ENCODE data around the gene INO80. TPM values are rescaled to one million over a fixed set of nuclear protein-coding genes. Genes with fewer than 3 reads are reported as not detected.
"Not testable (repeated sequence)": the region's sequence is repeated elsewhere in the genome, so short reads cannot be mapped to it uniquely, and the experiment has no call there.

The INO80 gene
- total RNA-seq, 2 experiments from 2014 or later: 18.9 to 22.2 TPM

GRCh38 chr15:40958146-40958545 is 157.9 kb downstream of the INO80 start:
- ATAC-seq (ENCODE audit: low read depth) (no peak), DNase-seq (no peak)
- no peak overlapping the region for H3K27ac Mint-ChIP-seq
- no peak overlapping the region for H3K4me3 Mint-ChIP-seq
- H3K4me1 Mint-ChIP-seq: peaks cover 22% of the 10 kb centered on the region
- no peaks in the 10 kb centered on the region for H3K27me3 Mint-ChIP-seq
- H3K9me3 Mint-ChIP-seq: no peaks in the 10 kb centered on the region
- POLR2A ChIA-PET: interaction anchor here (1.1 kb wide), 1 partner anchor 9 kb away, joined by 5 read pairs; no protein-coding TSS in a partner anchor
- H3K36me3 Mint-ChIP-seq: peaks cover 5% of the 10 kb centered on the region

- Mint-ChIP-seq H3K4me1 (peaks cover 23% of the 10 kb centered on the region), H3K27me3 (no peaks in the 10 kb centered on the region), H3K36me3 (peaks cover 5% of the 10 kb centered on the region), H3K27ac (peak overlapping the region; percentile 24), H3K4me3 (no peak overlapping the region), H3K9me3 (no peaks in the 10 kb centered on the region)
- POLR2A ChIA-PET: no interaction called here
- no peak for DNase-seq
- ATAC-seq (ENCODE audit: low read depth): no peak
Observed at GRCh38 chr15:40957581-40958051, 158.5 kb downstream of the INO80 start.

- DNase-seq: no peak
- H3K4me3 Mint-ChIP-seq: no peak overlapping the region
- H3K27me3 Mint-ChIP-seq: no peaks in the 10 kb centered on the region
- no peak for ATAC-seq (ENCODE audit: low read depth)
- peak overlapping the region; percentile 1 for H3K27ac Mint-ChIP-seq
- H3K4me1 Mint-ChIP-seq: peaks cover 28% of the 10 kb centered on the region
- peaks cover 5% of the 10 kb centered on the region for H3K36me3 Mint-ChIP-seq
- POLR2A ChIA-PET: no interaction called here
- H3K9me3 Mint-ChIP-seq: no peaks in the 10 kb centered on the region
Observed at GRCh38 chr15:40957041-40957555, 159.0 kb downstream of the INO80 start.

- Mint-ChIP-seq H3K4me3 (no peak overlapping the region), H3K4me1 (peaks cover 32% of the 10 kb centered on the region), H3K36me3 (peaks cover 5% of the 10 kb centered on the region), H3K9me3 (no peaks in the 10 kb centered on the region), H3K27me3 (no peaks in the 10 kb centered on the region), H3K27ac (peak overlapping the region; percentile 47)
- POLR2A ChIA-PET: no interaction called here
- DNase-seq: no peak
- ATAC-seq (ENCODE audit: low read depth): no peak
Observed at GRCh38 chr15:40956541-40956982, 159.5 kb downstream of the INO80 start.

- H3K27ac Mint-ChIP-seq: peak overlapping the region; percentile 47
- H3K27me3 Mint-ChIP-seq: no peaks in the 10 kb centered on the region
- POLR2A ChIA-PET: interaction anchor here (0.5 kb wide), 1 partner anchor 49 kb away, joined by 3 read pairs; no protein-coding TSS in a partner anchor
- no peak for DNase-seq
- peaks cover 32% of the 10 kb centered on the region for H3K4me1 Mint-ChIP-seq
- no peak for ATAC-seq (ENCODE audit: low read depth)
- peaks cover 5% of the 10 kb centered on the region for H3K36me3 Mint-ChIP-seq
- no peaks in the 10 kb centered on the region for H3K9me3 Mint-ChIP-seq
- no peak overlapping the region for H3K4me3 Mint-ChIP-seq
Observed at GRCh38 chr15:40955930-40956540, 160.0 kb downstream of the INO80 start.

- POLR2A ChIA-PET: interaction anchor here (1.2 to 4.6 kb wide), 2 partner anchors 13 to 61 kb away, joined by 3 to 68 read pairs; partner anchors contain the start of gene VPS18
- Mint-ChIP-seq H3K4me3 (peak overlapping the region; percentile 87), H3K27ac (no peak overlapping the region), H3K27me3 (no peaks in the 10 kb centered on the region), H3K36me3 (peaks cover 5% of the 10 kb centered on the region), H3K4me1 (peaks cover 32% of the 10 kb centered on the region), H3K9me3 (no peaks in the 10 kb centered on the region)
- DNase-seq (no peak), ATAC-seq (ENCODE audit: low read depth) (no peak)
Observed at GRCh38 chr15:40955141-40955903, 160.8 kb downstream of the INO80 start.

GRCh38 chr15:40954158-40954848 is 161.8 kb downstream of the INO80 start:
- H3K36me3 Mint-ChIP-seq; ATAC-seq (ENCODE audit: low read depth); H3K9me3 Mint-ChIP-seq; H3K27me3 Mint-ChIP-seq; DNase-seq: not testable (repeated sequence)
- Mint-ChIP-seq H3K4me3 (peak overlapping the region; percentile 87), H3K27ac (peak overlapping the region; percentile 74), H3K4me1 (peaks cover 34% of the 10 kb centered on the region)
- POLR2A ChIA-PET: interaction anchor here (0.6 to 4.6 kb wide), 5 partner anchors 10 to 378 kb away, joined by 3 to 68 read pairs (median 3); partner anchors contain the start of genes NUSAP1, OIP5 and VPS18

- Mint-ChIP-seq H3K36me3 (peaks cover 5% of the 10 kb centered on the region), H3K9me3 (no peaks in the 10 kb centered on the region), H3K4me1 (peaks cover 34% of the 10 kb centered on the region), H3K27ac (peak overlapping the region; percentile 88), H3K4me3 (peak overlapping the region; percentile 87), H3K27me3 (no peaks in the 10 kb centered on the region)
- DNase-seq (no peak), ATAC-seq (ENCODE audit: low read depth) (no peak)
- POLR2A ChIA-PET: interaction anchor here (0.7 to 4.6 kb wide), 16 partner anchors 10 to 379 kb away, joined by 3 to 68 read pairs (median 4); partner anchors contain the start of genes CHP1, DLL4, DNAJC17 and EXD1
Observed at GRCh38 chr15:40953713-40954074, 162.4 kb downstream of the INO80 start.

GRCh38 chr15:40952901-40953712 is 163.0 kb downstream of the INO80 start, which contains the start of gene CHAC1:
Gene CHAC1 (plus strand): TSS chr15:40953471. CDS start chr15:40953584, 113 bp downstream.
- ATAC-seq (ENCODE audit: low read depth) (peak; percentile 91), DNase-seq (peak; percentile 97)
- POLR2A ChIA-PET: interaction anchor here (0.6 to 4.6 kb wide), 16 partner anchors 10 to 1604 kb away, joined by 3 to 68 read pairs (median 4); partner anchors contain the start of genes CHP1, DLL4, DNAJC17 and EXD1
- Mint-ChIP-seq H3K27me3 (no peaks in the 10 kb centered on the region), H3K4me3 (peak within 1 kb of the TSS; percentile 87), H3K4me1 (peaks cover 32% of the 10 kb centered on the region), H3K36me3 (peaks cover 5% of the 10 kb centered on the region), H3K9me3 (no peaks in the 10 kb centered on the region), H3K27ac (peak within 1 kb of the TSS; percentile 91)

- ATAC-seq (ENCODE audit: low read depth) (peak; percentile 7), DNase-seq (no peak)
- Mint-ChIP-seq H3K4me3 (peak overlapping the region; percentile 87), H3K27ac (peak overlapping the region; percentile 91), H3K27me3 (no peaks in the 10 kb centered on the region), H3K36me3 (peaks cover 4% of the 10 kb centered on the region), H3K4me1 (peaks cover 32% of the 10 kb centered on the region), H3K9me3 (no peaks in the 10 kb centered on the region)
- POLR2A ChIA-PET: interaction anchor here (0.6 to 4.6 kb wide), 11 partner anchors 10 to 708 kb away, joined by 3 to 68 read pairs (median 8); partner anchors contain the start of genes CHP1, DLL4, EXD1 and MGA
Observed at GRCh38 chr15:40952301-40952900, 163.7 kb downstream of the INO80 start.

GRCh38 chr15:40951764-40952163 is 164.3 kb downstream of the INO80 start:
- Mint-ChIP-seq H3K36me3 (peaks cover 4% of the 10 kb centered on the region), H3K9me3 (no peaks in the 10 kb centered on the region), H3K4me3 (peak overlapping the region; percentile 87), H3K27ac (peak overlapping the region; percentile 91), H3K27me3 (no peaks in the 10 kb centered on the region), H3K4me1 (peaks cover 32% of the 10 kb centered on the region)
- POLR2A ChIA-PET: interaction anchor here (0.7 to 4.6 kb wide), 3 partner anchors 10 to 708 kb away, joined by 3 to 68 read pairs (median 3); partner anchors contain the start of gene MGA
- ATAC-seq (ENCODE audit: low read depth) (no peak), DNase-seq (no peak)

All from activated naive CD8-positive, alpha-beta T cell treated with anti-CD3 and anti-CD28 coated beads, Interleukin-2, amount 10 ng/mL, durations not matched to agents 7 days and 5 days (primary cell).